NCI-H524 treated with DMSO at 0.1 percent for 48 hours (cell line): ENCODE results near the gene APOO.

Experiments used
- DNase-seq: peaks from one replicate; lab custom pipeline; 2025; lab: John Stamatoyannopoulos, UW

Gene APOO

DNA sequence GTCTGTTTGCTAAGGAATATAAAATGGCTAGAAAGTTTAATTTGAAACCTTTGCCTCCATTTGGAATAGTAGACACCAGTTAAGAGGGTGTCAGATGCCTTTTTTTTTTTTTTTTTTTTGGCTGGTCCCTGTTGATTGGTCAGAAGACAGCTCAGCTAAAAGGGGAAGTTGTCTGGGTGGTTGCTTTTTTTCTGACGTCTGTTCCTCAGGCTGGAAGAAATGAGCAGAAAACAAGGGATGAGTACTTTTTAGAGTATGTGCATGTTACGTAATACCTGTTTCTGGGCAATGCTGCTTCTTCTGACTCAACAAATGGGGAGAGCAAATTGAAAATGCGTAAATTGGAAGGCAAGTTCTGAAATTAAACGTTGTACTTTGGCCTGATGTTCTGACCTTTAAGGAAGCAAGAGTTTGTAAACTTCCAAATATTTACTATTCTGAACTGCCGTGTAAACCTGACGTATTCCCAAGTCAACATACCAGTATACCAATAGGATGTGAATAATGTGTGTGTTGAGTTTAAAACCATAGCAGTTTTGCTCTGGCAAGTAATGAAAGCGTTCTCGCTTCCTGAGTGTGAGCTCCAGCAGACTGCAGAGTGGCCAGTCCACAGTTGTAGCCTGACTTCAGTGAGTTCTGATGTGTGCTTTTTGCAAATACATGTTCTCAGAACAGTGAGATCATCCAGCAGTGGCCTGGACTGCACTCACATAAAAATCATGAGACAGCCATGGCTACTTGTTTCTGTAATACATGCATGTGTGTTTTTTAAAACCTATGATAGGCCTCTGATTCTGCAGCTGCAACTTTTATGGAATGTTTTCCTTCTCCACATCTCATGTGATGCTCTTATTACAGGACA is 123.0 kb downstream of the APOO start:
- DNase-seq: no peak

DNA sequence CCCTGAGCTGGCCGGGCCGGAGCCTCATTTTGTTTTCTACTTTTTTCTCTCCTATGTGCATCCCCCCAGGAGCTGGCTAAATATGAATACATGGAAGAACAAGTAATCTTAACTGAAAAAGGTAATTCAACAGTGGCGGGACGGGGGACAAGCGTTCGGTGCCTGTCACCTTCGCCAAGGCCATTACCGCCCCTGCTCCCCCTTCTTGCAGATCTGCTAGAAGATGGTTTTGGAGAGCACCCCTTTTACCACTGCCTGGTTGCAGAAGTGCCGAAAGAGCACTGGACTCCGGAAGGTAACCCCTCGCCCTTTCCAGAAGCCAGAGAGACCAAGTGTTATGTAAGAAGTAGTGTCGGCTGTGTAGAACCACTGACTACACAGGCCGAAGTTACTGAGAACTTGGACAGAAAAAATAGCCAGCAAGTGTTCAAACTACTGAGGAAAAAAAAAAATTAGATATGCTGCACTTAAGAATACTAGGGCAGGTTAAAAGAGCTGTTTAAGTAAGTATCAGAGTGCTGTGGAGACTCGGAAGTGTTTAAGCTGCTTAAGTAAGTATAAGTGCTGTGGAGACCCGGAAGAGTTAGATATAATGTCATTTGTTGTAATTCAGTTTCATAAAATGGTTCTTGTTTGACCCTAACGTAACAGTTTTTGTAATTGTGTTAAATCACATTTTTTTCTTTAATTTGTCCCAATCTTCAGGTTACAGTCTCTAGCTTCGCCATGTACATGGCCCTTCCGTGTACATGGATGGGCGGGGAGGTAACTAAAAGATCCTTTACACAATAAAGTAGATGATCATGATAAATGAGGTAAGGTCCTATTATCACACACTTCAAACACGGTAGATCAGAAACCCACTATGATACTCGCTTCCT is 123.9 kb downstream of the APOO start:
- no peak for DNase-seq
